Skeletal muscle cell (primary cell): Measurements from ENCODE around the gene USP11.
A peak's percentile ranks its signal among the peaks of the same experiment; 100 is the strongest.

ENCODE experiments used
- DNase-seq: peaks from one replicate; pipeline ENCODE4 v3.0.0-alpha.2; 2010; ENCODE audit warnings: low read depth
- H3K4me3 ChIP-seq: 2 replicates; pipeline ENCODE4 v1.5.1; 2011; ENCODE audit warnings: low read depth, mild to moderate bottlenecking, control low read depth, low read length, moderate library complexity

USP11 gene

DNA sequence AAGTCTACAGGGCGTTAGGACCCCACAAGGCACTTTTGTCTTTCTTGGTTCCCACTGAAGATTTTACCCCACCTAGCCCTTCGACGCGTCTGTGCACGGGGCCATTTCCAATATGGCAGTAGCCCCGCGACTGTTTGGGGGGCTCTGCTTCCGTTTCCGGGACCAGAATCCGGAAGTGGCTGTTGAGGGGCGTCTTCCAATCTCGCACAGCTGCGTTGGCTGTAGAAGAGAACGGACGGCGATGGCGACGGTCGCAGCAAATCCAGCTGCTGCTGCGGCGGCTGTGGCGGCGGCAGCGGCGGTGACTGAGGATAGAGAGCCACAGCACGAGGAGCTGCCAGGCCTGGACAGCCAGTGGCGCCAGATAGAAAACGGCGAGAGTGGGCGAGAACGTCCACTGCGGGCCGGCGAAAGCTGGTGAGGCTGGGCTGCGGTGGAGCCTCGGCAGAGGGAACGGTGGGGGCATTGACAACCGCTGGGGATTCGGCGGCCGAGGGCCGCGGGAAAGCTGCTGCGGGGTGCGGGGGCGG is at the start of gene USP11:
TSS of gene USP11 (plus strand) at position 207 of the 530 bp plus-strand sequence. CDS start at position 242, 35 bp downstream.
- H3K4me3 ChIP-seq: peak within 1 kb of the TSS; percentile 63
- no peak for DNase-seq

DNA sequence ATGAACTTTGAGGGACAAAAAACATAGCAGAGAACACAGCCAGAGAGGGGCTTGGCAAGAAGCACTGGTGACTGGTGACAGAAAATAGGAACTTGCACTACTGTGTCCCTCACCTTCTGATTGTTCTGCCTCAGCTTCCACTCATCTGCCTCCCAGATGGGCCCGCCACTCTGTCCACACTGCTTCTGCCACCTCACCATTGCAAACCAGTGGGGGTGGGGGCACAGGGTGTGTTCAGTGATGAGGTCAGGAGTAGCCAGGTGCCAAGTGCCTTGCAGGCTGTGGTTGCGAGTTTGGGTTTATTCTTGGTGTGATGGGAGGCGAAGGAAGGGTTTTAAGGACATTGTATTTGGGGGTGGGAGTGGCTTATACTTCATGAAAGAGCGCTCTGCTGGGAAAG is 48.3 kb upstream of the USP11 start:
- no peak for DNase-seq

DNA sequence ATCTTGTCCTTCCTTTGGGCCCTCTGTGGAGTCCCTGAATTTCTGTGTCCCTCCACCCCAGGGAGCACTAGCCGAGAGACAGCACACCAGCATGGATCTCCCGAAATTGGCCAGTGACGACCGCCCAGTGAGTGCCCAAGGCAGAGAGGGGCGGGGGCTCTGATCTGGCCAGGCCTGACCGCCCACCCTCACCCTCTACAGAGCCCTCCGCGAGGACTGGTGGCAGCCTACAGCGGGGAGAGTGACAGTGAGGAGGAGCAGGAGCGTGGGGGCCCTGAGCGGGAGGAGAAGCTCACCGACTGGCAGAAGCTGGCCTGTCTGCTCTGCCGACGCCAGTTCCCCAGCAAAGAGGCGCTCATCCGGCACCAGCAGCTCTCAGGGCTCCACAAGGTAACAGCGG is 47.6 kb upstream of the USP11 start:
- no peak for DNase-seq
- no peak overlapping the region for H3K4me3 ChIP-seq

More for the DNA sequence above, 48.3 kb upstream of the USP11 start:
- no peak overlapping the region for H3K4me3 ChIP-seq

DNA sequence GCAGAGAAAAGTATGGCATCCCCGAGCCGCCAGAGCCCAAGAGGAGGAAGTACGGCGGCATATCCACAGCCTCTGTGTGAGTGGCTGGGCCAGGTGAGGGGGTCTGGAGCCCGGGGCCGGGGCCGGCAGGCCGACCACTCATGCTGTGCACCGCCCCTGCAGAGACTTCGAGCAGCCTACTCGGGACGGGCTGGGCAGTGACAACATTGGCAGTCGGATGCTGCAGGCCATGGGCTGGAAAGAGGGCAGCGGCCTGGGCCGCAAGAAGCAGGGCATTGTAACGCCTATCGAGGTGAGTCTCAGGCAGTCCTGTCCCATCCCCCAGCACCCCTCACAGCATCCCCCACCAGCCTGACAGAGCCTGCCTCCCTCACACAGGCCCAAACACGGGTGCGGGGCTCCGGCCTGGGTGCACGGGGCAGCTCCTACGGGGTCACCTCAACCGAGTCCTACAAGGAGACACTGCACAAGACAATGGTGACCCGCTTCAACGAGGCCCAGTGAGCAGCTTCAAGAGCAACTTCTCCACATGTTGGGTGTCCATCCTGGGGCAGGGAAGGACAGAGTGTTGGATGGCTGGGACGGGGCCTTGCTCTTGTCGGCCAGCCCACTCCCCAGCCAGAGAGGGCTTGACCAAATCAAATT is 46.6 kb upstream of the USP11 start:
- H3K4me3 ChIP-seq: no peak overlapping the region
- DNase-seq: no peak

DNA sequence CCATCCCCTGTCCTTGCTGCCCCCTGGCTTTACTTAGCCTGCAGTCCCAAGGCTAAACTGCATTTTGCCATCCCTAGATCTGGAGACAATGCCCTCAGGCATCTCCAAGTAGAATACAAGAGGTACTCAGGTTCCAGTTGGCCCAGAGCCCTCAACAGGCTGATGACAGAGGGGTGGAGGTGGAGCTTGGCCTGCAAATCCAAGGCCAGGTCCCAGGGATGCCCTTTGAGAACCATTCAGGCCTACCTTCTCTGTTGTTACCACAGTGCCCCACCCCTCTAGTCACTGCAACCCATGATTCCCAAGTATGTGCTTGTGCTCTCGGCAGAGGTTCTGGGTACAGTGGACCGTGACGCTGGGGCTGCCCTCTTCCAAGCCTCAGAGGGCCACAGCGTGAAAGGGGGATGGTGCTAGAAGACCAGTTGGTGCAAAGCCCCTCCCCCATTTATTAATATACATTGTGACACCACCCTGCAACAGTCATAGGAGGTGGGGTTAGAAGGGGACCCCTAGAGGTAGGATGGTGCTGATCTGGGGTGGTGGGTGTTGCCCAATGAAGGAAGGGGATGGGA is 45.6 kb upstream of the USP11 start:
- no peak overlapping the region for H3K4me3 ChIP-seq
- no peak for DNase-seq

DNA sequence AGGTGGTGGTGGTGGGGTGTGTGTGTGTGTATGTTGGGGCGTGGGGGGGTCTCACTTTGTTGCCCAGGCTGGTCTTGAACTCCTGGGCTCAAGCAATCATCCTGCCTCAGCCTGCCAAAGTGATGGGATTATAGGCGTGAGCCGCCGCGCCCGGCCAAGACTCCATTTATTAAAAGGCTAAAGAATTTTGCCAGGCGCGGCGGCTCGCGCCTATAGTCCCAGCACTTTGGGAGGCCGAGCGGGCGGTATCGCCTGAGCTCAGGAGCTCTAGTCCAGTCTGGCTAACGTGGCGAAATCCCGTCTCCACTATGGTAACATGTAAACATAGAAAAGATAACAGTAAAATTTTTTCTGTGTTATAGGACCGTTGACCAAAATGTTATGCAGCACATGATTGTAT is 42.9 kb upstream of the USP11 start:
- no peak for DNase-seq

DNA sequence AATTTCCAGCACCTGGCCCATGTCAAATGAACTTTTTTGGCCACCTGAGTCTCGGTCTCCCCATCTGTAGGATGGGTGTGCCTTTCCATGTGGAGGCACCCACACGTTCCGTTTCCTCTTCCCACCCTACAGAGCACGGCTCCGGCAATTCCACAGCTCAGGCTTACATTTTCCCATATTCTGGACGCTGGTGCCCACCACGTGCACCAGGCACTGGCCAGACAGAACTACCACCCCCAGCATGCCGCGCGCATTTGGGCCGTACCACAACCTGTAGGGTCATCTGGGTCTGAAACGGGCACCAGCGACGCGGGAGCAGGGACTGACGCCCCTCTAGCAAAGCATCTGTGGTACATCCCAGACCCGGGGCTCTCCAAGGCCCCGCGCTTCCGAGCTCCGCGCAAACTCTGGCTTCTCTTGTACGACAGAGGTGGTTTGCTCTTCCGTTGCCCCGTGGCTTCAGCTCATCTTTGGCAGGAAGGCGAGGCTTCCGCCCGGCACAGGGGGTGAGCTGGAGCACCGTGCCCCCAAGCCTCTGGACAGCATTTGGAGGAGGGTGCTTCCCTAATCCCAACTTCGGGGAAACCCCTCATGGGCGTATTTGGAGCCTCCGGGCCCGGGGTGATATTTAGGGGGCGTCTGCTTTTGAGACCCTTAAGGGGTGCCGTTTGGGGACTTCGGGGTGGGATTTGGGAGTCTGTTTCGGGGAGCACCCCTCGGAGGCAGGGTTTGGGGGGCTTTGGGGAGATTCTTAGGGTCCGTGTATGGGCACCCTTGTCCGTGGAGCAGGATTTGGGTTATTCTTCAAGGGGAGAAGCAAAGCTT is 42.2 kb upstream of the USP11 start:
- DNase-seq: peak; percentile 82
- H3K4me3 ChIP-seq: peak overlapping the region; percentile 65

More for the DNA sequence above, 42.9 kb upstream of the USP11 start:
- no peak overlapping the region for H3K4me3 ChIP-seq

DNA sequence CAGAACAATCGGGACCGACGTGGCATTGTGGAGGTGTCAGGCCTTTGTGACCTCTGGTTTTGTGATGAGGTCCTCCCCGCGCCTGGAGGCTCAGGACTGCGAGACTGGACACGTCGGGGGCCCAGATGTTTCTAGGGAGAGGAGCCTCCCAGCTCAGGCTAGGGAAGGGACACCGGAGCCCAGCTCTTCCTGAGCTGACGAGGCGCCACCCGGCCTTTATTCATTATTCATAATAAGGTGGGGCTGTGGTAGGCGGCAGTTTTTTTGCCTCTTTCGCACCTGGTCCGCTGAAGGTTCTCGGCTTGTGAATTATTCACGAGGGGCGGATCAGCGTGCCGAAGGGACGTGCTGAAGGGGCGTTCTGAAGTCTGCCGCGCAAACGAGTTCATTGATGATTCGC is 41.5 kb upstream of the USP11 start:
- DNase-seq: no peak
- H3K4me3 ChIP-seq: peak overlapping the region; percentile 65

DNA sequence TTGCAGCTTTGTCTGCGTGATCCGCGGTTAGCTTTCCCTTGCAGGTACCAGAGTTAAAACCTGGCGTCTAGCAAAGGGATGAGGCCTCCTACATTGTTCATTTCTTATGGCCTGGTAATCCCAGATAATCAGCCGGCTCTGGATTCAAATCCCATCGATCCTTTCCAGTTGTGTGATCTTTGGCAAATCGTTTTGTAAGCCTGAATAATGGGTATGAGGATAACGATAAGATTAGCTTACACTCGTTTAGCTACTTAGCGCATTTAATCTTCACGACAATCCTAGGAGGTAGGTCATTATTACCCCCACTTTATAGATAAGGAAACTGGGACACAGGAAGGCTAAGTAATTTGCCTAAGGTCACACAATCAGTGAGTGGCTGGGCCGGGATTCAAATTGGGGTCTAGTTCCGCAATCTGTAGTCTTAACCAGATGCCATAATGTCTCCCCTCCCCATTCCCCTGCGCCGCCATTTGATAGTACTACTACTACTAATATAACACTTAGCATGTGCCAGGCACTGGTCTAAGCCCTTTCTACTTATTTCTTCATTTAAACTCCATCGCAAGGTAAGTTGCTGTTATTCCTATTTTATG is 40.9 kb upstream of the USP11 start:
- no peak for DNase-seq
- peak overlapping the region; percentile 65 for H3K4me3 ChIP-seq

DNA sequence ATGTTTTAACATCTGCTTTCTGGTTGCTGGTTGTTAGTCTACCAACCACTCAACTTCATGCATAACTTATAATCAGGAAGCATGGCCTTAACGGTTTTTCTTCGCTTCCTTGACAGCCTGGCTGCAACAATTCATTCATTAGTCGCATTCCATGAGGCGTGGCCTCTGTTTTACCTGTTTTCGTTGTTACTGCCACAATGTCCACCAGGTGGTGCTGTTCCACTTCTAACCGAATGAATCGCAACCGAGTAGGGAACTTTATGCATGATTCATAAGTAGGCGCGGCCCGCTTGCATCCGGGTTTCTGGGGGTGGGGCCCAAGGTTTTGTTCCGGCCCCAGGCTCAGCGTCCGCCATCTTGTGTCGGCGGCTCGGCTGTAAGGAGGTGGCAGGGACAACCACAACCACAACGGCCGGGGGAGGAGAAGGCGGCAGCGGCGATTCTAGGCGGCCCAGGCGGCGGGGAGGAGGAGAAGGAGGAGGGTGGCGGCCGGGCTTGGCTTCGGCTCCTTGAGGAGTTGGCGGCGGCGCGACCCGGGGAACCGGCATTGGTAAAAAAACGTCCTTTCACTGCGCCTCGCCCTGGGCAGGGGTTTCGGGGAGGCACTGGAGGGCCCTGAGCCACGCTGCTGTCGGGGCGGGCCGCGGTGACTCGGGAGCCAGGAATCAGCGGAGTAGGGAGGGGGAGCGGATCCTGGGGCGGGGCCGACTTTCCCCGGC is 39.2 kb upstream of the USP11 start, which contains the start of gene UBA1:
TSS of gene UBA1 (plus strand) at position 355 of the 719 bp plus-strand sequence. CDS start 4,974 bp downstream, outside the sequence.
- DNase-seq: peak; percentile 71
- H3K4me3 ChIP-seq: peak within 1 kb of the TSS; percentile 67

DNA sequence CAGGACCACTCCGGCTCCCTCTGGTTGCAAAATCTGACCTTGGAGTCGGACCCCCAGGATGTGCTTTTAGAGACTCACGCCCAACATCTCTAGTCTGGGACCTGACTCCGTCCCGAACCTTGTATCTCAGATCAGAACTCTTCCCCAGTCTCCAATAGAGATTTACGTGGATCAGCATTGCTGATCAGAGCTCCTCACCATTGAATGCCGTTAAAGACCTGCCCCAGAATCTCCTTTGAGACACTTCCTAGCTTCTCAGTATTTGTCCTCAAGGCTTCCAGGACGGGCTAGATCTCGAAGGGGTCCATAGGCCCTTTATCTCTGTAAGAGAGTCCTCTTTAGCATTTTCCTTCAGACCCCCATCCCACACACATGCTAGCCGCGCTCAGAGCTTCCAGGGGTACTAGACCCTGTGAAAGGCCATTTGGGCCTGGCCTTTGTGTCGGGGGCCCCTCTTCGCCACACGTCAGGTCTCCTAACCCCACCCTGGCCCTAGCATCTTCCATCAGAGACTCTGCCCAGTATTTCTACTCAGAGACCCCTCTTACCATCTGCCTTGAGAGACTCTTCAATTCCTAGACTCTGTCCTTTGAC is 38.5 kb upstream of the USP11 start:
- peak overlapping the region; percentile 67 for H3K4me3 ChIP-seq
- no peak for DNase-seq

DNA sequence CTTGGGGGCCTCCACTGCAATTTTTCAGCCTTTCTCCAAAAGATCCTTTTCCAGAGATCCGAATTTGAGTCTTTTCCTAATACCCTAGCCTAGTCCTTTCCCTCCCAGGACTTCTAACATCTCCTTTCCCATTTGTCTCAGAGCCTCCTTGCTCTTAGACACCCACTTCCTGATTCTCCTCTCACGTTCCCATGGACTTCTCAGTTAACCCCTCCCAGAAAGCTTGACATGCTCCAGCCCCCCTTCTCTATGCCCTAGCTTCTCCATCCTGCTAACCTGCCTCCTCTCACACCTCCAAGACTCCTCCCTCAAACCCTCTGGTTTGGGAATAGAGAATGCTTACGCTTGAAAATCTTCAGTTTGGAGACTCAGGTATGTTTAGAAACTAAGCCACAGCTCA is 36.7 kb upstream of the USP11 start:
- no peak for DNase-seq
- H3K4me3 ChIP-seq: peak overlapping the region; percentile 11

DNA sequence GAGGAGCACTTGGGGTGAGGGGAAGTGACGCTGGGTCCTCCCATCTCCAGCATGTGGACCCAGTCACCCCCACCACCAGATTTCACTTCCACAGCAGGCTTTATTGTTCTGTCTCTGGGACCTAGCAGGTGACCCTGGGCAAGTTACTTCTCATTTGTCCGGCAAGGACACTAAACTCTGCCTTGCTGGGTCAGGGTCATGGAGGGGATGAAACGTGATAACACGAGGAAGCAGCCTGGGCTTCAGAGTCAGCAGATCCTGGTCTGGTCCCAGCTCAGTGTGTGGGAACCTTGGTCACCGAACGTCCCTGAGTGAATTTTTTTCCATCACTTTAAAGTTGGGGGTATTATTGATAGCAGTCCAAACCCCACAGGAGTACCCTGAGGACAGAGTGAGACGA is 35.3 kb upstream of the USP11 start:
- H3K4me3 ChIP-seq: no peak overlapping the region
- no peak for DNase-seq

DNA sequence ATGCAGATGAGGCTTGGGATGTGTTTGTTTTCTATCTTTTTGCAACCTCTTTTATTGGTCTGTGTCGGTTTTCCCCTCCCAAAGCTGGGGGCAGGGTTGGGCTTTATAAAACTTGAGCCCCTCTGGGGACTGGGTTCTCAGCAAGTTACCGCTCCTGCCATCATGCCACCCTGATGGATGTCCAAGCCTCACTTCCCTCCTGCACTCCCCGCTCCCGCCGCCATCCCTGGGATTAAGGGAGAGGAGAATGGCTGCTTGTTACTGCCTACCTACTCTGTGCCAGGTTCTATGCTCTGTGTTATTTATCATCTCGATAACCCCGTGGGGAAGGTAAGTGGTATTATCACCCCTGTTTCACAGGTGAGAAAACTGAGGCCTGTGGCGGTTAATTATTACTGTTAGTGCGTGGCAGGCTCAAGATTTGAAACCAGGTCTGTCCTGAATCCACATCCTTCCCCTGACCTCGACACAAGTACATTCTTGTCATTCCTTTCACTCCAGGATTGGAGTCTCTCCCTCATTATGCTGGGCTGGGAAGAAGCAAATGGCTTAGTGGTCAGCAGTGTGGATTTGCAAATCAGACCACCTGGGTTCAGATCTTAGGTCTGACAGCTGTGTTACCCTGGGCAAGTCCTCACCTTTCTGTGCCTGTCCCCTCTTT is 34.7 kb upstream of the USP11 start:
- DNase-seq: no peak
- no peak overlapping the region for H3K4me3 ChIP-seq

DNA sequence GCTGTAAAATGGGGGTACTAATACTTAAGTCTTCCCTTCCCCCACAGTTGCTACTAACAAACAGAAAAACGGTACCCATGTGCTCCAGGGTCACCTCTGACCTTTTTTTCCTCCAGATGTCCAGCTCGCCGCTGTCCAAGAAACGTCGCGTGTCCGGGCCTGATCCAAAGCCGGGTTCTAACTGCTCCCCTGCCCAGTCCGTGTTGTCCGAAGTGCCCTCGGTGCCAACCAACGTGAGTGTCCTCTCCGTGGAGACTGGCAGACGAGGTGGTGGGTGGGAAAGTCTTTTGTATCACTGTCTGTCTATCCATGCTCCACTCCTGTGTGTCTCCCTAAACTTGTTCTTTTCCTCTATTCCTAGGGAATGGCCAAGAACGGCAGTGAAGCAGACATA is 34.1 kb upstream of the USP11 start:
- H3K4me3 ChIP-seq: no peak overlapping the region
- DNase-seq: no peak

DNA sequence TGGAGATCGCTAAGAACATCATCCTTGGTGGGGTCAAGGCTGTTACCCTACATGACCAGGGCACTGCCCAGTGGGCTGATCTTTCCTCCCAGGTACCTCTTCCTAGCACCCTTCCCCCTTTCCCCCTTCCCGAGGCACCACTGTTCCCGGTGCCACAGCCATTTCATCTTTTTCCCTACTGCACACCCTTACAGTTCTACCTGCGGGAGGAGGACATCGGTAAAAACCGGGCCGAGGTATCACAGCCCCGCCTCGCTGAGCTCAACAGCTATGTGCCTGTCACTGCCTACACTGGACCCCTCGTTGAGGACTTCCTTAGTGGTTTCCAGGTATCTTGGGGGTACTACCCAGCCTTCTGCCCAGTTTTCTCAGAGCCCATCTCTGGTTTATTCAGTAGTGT is 33.5 kb upstream of the USP11 start:
- DNase-seq: no peak

DNA sequence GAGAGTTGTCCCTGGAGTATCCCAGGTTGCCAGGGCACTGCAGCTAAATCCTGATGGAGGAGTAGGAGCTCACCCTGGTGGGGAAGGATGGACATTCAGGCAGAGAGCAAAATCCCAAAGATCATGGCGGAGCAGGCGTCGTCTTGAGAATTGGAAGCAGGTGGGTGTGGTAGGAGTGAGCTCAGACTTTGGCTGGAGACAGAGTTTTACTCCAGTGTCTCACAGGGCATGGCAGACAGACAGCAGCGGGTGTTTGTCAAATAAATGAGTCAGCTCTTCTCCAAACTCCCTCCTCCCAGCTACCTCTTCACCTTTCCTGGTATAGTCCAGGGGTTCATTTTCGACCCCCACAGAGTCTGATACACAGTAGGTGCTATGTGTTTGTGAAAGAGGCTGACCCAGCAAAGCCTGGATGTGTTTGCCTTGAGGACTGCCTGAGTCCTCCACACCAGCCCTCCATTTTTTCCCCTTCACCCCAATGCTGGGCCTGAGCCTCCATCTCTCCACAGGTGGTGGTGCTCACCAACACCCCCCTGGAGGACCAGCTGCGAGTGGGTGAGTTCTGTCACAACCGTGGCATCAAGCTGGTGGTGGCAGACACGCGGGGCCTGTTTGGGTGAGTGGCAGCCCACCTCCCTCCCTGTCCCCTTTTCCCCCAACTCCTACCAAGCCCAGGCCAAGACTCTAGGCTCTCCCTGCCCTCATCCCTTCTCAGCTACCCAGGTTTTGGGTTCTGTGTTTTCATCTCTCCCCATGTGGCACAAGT is 32.2 kb upstream of the USP11 start:
- H3K4me3 ChIP-seq: no peak overlapping the region
- DNase-seq: peak; percentile 39

More for the DNA sequence above, 33.5 kb upstream of the USP11 start:
- H3K4me3 ChIP-seq: no peak overlapping the region
